HG03060 (cell line): ENCODE results near the gene JAG1.

Source experiments
- ATAC-seq: cut with Tn5 transposase; IDR thresholded peaks from one replicate; pipeline ENCODE4 v1.9.1; 2021; ENCODE audit warnings: low read depth, moderate number of reproducible peaks; ENCODE audit not compliant: unreplicated experiment

JAG1 gene

DNA sequence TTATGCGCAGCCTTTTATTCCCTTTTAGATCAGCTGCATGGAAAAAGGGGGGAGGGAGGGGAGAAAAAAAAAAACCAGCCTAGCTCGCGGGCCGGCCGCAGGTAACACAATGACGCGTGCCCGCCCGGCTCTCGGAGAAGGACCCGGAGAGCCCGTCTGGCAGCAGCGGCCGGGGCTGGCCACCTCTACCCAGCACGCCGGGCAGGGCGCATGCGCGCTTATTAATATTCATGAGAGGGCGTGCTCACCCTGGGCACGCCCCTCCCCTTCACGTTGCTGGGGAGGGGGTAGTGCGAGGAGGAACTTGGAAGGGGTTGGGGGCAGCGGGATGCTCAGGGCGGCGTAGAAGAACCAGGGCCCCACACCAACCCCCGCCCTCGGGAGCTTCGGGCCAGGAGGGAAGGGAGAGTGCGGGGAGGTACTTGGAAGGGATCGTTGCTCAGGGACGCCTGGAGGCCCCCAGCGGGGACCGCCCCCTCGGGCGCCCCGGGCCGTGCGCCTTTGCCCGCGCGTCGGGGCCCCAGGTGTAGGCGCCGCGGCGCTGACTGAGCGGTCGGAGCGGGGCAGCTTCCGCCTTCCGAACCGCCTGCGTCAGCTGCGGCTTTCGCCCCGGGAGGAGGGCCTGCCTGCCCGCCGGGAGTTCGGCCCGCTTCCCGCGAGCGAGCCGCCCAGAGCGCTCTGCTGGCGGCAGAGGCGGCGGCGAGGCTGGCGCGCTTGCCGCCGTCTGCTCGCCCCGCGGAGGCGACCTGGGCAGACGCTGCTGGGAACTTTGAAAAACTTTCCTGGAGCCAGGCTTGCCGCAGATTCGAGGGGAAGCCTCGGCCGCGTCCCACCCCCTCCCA is at the start of gene JAG1:
JAG1 (minus strand) TSS at position 158 of the 842 bp plus-strand sequence. CDS start 469 bp downstream, outside the sequence.
- peak; percentile 38 for ATAC-seq

DNA sequence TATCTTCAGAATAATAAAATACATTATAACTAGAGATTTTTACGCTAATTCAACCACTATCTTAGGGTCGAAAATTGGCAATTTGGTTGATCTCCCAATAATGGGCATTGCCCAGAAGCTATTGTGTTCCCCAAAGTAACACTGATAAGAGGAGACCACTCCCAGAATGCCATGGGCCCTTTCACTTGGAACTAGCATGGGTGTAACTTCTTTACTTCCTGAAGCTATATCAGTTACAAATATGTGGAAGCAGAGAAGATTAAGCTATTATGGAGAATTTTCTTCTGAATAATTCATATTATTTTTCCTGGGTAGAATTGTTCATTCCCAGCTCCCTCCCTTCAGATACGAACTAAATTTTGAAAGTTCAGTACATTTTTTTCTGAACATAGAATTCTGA is 48.2 kb upstream of the JAG1 start:
- no peak for ATAC-seq

DNA sequence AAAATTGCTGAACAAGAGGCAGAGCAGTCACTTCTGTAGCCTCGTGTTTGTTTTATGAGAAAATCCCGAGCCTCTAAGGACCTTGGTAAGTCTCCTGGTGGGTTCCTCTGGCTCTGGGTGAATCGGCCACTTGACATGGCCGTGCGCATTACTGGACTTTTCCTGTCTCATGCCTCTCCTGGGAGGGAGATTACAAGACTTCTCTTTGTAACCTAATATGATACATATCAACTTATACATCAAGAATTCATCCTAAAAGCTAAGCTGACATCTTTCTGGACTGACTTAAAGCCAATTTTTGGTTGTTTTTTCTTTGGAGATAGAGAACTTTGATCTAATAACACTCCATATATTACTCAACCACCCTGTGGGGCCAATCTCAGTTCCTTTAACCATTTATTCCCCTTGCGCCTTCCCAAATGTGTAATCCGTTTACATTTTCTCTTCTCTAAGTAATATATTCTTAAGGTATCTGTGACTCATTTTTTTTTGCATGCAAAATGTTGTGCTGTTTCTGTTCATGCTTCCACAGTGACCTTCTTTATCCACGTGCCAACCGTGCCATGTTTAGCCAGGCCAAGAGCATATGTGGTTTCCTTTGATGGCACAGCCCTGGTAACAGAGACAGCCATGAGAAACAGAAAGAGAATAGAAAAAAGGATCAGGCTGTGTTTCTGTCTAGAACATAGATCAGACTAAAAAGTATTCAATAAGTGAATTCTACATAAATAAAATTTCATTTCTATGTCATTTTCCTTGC is 47.5 kb upstream of the JAG1 start:
- ATAC-seq = no peak

DNA sequence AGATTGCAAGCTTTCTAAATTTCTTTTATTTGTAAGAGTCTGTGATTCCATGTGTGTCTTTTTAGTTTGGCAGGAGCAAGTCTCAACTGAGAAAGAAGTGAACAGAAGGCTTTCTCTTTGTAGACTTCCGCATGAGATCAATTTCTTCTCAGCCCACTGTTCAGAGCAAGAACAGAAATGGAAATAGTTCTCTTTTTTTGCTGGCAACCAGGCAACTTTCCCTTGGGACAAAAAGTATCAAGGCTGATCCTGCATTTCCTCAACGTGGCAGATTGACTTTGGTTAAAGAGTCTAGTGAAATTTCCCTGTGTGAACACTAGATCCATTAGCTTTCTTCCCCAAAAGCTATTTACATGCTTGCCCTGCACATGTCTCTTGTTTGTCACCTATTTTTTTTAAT is 46.8 kb upstream of the JAG1 start:
- no peak for ATAC-seq

DNA sequence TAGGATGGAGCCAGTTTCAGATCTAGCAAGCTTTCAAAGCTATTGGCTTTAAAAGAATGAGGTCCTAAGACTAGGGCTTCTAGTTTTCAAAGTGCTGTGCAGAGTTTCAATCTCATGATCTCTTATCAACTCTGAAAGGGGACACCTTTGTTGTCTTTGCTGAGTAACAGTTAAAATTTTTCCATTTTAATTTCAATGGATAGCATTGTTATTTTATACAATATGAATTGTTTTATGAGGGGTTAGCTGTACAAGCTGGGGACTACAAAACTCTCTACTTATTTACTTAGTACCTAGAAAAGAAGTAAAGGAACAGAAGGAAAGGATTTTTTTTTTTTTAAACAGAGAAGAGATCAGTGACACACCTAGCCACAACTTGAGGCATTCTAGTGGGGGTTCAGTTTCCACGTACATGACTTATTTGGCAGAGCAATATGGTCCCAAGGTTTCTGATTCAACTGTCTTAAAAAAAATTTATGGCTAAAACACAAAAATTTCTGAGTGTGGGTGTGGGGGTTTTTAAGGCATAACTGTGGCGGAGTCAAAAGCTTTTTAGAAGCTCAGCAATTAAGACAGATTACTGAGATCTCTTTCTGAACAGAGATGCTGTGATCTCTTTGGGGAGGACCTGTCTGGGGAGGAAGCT is 46.1 kb upstream of the JAG1 start:
- no peak for ATAC-seq

DNA sequence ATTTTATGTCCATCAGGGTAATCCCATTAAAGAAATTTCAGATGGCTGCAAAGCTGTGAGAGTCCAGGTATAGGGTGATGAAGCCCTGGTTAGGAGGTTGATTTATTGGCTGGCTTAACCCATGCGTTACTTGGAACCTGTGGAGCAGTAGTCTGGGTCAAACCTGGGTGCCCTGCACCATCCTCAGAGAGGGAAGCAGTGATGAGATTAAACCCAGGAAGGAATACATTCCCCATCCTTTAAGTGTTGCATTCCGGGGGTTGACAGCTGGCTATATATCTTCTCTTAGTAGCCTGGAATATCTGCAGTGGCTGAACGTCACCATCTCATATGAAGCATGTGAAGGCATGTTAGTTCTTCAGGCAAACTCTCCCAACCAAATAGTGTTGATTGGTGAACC is 44.9 kb upstream of the JAG1 start:
- no peak for ATAC-seq

DNA sequence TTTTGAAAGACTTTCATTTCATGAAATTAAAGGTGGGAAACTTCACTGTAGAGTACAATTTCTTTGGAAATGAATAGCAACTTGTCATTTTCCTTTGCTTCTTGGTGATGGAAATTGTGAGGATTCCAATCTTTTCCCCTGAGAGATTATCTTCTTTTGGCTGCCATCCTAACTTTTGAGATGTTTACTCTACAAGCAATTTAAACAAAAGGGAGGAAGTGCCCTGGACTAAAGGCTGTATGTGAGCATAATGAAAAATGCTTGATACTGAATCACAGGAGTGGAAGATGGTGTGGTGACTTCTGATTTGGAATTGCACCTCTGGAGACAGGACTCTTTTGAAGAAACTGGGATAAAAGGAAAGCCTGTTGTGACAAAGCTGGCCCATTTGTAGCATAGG is 43.1 kb upstream of the JAG1 start:
- no peak for ATAC-seq

DNA sequence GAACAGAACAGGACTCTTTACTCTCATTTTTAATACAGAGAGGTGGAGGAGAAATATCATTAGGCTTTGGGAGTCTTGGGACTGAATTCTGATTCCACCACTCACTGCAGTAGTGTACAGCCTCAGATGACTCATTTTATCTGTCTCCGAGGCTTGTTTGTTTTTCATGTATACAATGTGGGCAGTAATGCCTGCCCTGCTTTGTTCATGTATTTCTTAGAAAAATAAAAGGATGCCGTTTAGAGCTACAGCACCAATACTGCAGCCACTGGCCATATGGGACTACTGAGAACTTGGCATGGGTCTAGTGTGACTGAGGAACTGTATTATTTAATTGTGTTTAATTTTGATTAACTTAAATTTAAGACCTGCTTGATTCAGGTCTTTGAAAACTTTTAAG is 41.2 kb upstream of the JAG1 start:
- ATAC-seq = no peak

DNA sequence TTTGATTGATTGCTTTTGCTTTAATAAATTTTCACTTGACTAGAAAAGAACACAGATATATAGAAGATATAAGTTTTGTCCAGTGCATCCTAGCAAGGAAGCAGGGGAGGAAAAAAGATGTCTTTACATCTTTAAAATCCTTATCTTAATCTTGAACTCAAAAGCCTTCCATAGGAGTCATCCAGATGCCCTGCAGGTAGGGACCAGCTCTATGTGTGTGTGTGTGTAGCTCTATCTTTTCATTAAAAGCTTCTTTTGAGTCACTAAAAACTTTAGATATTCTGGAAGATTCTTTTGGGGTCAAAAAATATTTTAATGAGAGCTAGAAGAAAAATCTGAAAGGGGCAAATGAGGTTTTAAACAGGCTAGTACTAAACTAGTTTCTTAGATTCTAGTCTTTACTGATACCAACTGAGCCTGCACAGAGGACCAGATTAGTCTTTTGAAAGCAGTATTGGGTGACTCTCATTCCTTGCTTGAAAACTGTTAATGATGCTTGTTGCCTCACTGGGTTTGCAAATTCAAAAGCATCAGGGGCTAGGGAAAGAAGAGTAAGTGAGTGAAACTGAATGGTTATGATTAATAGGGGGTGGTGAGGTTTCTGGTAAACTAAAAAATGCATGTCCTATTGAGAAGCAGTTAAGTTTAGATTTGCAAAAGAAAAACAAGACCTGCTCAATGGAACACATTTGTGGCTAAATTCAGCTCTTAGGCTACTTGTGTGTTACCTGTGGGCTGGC is 40.6 kb upstream of the JAG1 start:
- ATAC-seq = no peak

DNA sequence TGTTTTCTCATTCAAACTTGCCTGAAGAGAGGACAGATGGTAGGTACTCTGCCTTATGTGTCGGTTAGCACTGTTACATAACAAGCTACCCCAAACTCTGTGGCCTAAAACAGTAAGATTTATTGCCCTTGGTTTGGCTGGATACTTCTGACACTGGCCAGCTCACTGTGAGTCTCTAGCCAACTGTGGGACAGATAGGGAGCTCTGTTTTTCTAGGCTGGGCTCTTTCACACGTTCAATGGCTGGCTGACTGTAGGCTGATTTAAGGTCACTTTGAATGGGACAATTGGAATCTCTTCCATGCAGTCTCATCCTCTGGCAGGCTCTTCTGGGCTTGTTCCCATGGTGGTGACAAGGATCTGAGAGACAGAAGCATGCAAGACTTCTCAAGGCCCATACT is 39.4 kb upstream of the JAG1 start:
- ATAC-seq = no peak

DNA sequence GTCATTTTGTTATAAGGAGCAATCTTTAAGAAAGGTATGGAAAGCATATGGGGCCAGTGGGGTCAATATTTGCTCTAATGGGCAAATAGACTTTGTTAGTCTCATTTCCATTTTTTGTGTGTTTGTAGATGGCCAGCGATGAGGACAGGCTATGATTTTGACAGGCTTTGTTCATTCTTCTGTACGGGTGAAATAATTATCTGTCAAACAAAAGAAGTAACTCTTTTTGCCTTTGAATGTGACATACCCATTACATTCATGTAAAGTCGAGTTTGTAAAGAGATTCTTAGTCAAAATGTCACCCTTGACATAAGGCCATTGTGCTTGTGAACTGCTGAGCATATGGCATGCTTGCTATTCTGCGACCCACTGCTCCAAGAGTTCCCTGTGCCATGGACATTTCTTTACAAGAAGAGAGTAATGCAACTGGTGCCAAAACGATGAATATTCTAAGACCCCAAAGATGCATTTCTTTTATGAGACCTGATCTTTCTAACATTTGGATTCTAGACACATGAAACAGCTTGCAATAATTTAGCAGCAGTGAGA is 38.2 kb upstream of the JAG1 start:
- no peak for ATAC-seq

DNA sequence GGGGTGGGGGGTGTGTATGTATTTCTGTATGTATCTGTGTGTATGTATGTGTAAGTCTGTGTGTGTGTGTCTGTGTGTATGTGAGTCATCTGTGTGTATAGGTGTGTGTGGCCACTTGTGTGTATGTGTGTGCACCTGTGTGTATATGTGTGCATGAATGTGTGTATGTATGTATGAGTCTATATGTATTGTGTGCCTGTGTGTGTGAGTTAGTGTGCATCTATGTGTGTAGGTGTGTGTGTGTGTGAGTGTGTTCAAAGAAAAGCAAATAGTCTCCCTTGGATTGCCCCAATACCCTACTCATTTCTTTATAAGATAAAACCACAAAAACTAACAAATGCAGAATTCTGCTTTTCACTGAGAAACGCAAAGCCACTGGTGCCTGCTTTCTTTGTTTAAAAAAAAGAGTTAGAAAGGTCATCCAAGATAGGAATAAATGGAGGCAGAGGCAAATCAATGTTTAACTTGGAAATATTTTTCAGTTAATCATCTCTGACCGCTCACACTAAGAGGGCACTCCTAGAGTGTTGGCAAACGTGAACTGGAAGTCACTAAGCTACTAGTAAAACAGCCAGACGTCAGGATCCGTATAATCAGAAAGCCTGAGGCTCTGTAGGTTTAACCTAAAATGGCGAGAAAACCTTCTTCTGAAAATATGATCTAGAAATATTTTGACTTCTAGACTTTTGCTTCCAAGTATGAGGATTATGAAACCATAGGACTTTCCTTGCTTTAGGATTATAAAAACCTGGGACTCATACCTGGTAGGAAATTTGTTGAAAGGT is 37.4 kb upstream of the JAG1 start:
- ATAC-seq = no peak

DNA sequence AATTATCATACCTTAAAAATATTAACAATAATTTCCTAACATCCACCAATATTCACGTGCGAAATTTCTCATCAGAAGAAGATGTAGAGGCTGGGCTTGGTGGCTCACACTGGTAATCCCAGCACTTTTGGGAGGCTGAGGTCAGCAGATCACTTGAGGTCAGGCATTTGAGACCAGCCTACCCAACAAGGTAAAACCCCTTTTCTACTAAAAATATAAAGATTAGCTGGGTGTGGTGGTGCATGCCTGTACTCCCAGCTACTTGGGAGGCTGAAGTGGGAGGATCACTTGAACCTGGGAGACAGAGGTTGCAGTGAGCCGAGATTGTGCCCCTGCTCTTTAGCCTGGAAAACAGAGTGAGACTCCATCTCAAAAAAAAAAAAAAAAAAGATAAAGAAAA is 36.1 kb upstream of the JAG1 start:
- no peak for ATAC-seq

DNA sequence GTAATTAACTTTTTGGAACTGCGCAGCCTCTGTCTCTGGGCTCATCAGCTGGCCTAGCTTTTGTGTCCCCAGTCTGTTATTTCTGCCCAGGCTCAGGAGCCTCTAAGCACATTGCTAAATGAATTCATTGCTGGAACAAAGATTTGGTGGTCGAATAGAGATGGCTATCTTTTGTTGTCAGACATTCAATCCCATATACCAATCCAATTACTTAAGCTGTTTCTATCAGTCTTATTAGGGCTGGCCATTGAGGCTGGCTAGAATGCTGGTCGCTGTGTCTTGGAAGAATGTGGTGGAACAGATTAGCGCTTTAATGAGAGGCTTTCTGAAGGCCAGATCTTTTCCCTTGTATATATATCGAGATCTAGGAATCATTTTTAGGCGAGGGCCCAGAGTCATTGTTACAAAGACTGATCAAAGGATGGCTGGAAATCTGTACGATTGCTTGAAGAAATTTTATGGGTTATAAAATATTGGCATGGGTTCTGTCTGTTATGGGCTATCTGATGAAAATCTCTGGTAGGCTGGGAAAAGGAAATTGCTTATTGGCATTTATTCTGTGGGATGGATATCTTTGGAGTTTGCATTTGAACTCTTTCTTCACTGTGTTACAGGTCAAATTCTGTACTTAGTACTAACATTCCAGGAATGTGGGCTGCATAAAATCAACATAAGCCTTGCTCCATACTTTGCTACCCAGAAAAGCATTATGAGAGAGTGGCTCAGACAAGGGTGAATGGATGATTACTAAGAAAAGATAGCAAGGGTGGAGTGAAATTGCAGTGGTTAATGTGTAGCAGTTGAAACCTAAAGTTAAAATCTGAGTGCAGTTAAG is 34.8 kb upstream of the JAG1 start:
- no peak for ATAC-seq

DNA sequence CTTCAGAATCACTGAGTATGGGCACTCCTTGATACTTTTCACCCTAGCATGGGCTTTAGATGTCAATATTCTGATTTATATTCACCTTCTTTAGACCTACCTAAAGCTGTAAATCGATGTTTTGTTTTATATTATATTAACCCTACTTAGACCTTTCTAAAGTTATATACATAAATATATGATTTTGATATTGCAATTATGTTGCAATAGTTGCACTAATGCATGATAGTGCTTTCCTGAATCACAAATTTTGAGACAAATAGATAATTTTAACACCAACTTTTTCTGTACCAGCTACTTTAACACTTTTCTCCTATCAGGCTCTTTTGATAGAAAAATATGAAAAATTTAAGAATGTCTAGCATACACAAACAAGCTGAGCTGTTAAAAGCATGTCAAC is 34.0 kb upstream of the JAG1 start:
- ATAC-seq = no peak

DNA sequence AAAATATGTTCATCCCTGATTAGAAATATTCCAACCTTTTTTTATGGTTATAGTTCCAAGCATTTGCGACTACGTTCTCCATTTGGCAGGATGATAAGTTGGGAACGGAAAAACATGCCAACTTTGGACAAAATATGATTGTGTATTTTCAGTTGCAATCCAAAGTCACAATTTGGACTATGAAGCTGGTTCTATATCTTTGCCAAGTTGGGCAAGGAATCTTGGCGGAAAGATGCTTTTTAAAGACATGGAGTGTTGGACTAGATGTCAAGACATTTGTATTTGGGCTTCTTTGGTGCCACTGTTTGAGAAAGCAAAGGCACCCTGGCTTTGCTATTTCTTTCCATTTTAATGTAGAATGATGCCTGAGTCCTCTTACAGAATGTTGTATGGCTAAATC is 33.3 kb upstream of the JAG1 start:
- no peak for ATAC-seq

DNA sequence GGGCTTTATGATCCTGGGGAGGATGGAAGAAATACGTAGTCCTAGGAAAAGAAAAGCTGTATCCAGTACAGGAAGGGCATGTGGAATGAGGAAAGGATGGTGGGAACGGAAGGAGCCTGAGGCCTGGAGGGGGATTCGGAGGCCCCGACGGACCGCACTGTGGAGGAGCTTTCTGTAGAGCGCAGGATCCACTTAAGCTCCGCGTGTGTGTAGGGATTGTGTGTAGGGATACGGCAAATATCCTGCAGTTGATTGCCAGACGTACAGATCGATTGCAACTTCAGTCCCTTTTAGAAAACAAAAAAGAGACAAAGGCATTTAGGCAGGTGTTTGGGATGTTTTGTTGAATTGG is 32.6 kb upstream of the JAG1 start:
- no peak for ATAC-seq

DNA sequence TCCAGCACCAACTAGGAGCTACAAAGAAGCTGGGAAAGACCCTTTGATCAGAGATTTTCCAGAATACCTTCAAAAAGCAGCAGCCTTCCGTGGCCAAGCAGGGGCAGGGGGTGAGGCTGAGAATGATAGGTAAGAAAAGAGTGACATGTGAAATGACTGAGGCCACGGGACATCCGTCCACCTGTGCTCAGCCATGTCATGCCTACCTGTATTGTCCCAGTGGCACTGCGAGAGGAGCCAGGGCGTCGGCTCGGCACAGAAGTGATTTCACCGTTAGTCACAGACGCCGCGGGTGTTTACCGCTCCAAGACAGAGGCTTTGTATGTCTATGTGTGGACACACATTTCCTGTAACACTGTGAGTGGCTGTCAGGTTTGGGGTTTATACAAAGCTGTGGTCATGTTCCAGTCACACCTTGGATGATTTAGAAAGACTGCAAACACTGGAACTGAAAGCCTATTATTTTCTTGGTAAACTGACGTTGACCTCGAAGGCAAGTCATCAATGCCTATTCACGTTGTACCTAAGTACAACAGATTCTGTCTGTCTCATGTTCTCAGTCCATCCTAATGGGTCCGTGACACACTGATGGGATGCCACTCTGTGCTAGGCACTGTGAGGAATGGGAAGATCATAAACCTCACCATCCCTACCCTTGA is 32.1 kb upstream of the JAG1 start:
- ATAC-seq = no peak
